HL-60 (cell line): ENCODE data around the gene SPTBN1.

Experiments used
- POLR2AphosphoS5 ChIP-seq: IDR thresholded peaks from 2 replicates; pipeline ENCODE4 v1.6.1; 2012; ENCODE audit warnings: low read depth
- TF ChIP-seq, protein P1 (sequence below): IDR thresholded peaks from one replicate; pipeline ENCODE4 v1.5.1; 2011; ENCODE audit warnings: low read length, control low read depth, inconsistent platforms; ENCODE audit not compliant: insufficient read depth
- TF ChIP-seq, protein P2 (sequence below): IDR thresholded peaks from 2 replicates; pipeline ENCODE4 v1.6.1; 2012; ENCODE audit warnings: low read depth; ENCODE audit not compliant: insufficient replicate concordance

DNA sequence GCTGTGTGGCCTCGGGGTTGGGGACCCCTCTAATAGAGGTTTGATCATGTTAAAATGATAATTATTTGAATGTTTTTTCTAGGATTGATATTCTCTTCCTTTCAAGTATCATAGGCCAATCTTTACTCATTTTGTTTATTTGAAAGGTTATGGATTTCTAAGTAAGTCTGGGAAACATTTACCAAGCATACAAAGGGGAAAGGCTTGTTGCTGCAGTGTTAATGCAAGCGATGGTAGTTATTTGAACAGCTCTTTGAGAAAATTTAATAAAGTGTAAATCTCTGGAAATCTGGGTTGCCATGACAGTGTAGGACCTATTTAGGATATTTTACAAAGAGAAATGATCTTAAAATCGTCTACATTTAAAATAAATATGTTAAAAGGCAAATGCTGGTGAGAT, 56.1 kb downstream of the SPTBN1 start:
- no peak for TF ChIP-seq POLR2AphosphoS5
- TF ChIP-seq, protein P1, sequence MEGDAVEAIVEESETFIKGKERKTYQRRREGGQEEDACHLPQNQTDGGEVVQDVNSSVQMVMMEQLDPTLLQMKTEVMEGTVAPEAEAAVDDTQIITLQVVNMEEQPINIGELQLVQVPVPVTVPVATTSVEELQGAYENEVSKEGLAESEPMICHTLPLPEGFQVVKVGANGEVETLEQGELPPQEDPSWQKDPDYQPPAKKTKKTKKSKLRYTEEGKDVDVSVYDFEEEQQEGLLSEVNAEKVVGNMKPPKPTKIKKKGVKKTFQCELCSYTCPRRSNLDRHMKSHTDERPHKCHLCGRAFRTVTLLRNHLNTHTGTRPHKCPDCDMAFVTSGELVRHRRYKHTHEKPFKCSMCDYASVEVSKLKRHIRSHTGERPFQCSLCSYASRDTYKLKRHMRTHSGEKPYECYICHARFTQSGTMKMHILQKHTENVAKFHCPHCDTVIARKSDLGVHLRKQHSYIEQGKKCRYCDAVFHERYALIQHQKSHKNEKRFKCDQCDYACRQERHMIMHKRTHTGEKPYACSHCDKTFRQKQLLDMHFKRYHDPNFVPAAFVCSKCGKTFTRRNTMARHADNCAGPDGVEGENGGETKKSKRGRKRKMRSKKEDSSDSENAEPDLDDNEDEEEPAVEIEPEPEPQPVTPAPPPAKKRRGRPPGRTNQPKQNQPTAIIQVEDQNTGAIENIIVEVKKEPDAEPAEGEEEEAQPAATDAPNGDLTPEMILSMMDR = no peak
- TF ChIP-seq, protein P2, sequence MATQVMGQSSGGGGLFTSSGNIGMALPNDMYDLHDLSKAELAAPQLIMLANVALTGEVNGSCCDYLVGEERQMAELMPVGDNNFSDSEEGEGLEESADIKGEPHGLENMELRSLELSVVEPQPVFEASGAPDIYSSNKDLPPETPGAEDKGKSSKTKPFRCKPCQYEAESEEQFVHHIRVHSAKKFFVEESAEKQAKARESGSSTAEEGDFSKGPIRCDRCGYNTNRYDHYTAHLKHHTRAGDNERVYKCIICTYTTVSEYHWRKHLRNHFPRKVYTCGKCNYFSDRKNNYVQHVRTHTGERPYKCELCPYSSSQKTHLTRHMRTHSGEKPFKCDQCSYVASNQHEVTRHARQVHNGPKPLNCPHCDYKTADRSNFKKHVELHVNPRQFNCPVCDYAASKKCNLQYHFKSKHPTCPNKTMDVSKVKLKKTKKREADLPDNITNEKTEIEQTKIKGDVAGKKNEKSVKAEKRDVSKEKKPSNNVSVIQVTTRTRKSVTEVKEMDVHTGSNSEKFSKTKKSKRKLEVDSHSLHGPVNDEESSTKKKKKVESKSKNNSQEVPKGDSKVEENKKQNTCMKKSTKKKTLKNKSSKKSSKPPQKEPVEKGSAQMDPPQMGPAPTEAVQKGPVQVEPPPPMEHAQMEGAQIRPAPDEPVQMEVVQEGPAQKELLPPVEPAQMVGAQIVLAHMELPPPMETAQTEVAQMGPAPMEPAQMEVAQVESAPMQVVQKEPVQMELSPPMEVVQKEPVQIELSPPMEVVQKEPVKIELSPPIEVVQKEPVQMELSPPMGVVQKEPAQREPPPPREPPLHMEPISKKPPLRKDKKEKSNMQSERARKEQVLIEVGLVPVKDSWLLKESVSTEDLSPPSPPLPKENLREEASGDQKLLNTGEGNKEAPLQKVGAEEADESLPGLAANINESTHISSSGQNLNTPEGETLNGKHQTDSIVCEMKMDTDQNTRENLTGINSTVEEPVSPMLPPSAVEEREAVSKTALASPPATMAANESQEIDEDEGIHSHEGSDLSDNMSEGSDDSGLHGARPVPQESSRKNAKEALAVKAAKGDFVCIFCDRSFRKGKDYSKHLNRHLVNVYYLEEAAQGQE = no peak
